ENCODE measurements around the gene RMP24.

Gene RMP24

GRCh38 chr18:35936951-35937350 is 35.5 kb upstream of the RMP24 start (continued):
- TF ChIP-seq ZNF512B (CRISPR knock-in tag; IDR thresholded peaks at IDR 0.05; ENCODE audit: borderline replicate concordance) (no peak), SIX4 (CRISPR knock-in tag; IDR thresholded peaks at IDR 0.05) (no peak)

- FAIRE-seq (no peak), DNase-seq (ENCODE audit: low spot score) (no peak), ATAC-seq (no peak)
- Histone ChIP-seq H2AFZ (ENCODE audit: low read length) (no peak overlapping the region), H3K9me3 (ENCODE audit: low read length) (no peaks in the 10 kb centered on the region), H4K20me1 (ENCODE audit: insufficient read depth, low read length) (no peaks in the 10 kb centered on the region), H3K36me3 (replicated peaks in 1 of 2; ENCODE audit: control insufficient read depth in 1 of 2, insufficient read depth in 2 of 2, low read length in 2 of 2) (no peaks in the 10 kb centered on the region), H3K4me2 (ENCODE audit: low read depth, low read length) (no peak overlapping the region), H3K27ac (ENCODE audit: extremely low read length, insufficient read depth, low read length) (no peak overlapping the region), H3K4me1 (ENCODE audit: insufficient read depth, low read length) (no peaks in the 10 kb centered on the region), H3K79me2 (ENCODE audit: insufficient read depth, low read length) (no peaks in the 10 kb centered on the region), H3K27me3 (ENCODE audit: control insufficient read depth in 1 of 2, insufficient read depth in 2 of 2, low read length in 2 of 2) (no peaks in the 10 kb centered on the region), H3K9ac (ENCODE audit: insufficient read depth, low read depth, low read length) (no peak overlapping the region), H3K4me3 (replicated peaks in 1 of 3; ENCODE audit: insufficient read depth in 1 of 3, low read depth in 2 of 3, low read length in 3 of 3) (no peak overlapping the region)
- intact Hi-C loops (cut with micrococcal nuclease; ENCODE audit: unreplicated experiment) (no loop called here), in situ Hi-C loops (cut with HindIII; ENCODE audit: extremely low pct_ligation_motif_present, low pct_unique_long_range_greater_than_20kb) (no loop called here)
- CTCF ChIA-PET (ENCODE audit: low intra/inter-chr PET ratio, low total read pairs) = no interaction called here
- WGBS (ENCODE audit: low lambda C conversion rate) = 4% methylated on average over 1 of the region's 1 CpG
- no peak for TF ChIP-seq THAP11 (CRISPR knock-in tag; IDR thresholded peaks at IDR 0.05)
- no peak for TF ChIP-seq CSRNP2 (CRISPR knock-in tag; conservative IDR thresholded peaks at IDR 0.05; ENCODE audit: low read depth)
- no peak for TF ChIP-seq TFDP2 (CRISPR knock-in tag; IDR thresholded peaks at IDR 0.05)
- BruUV-seq (replicated peaks) = no TSS peak
- POLR2A ChIA-PET = no interaction called here
Measured at GRCh38 chr18:35938158-35938557, 34.3 kb upstream of the RMP24 start.
